Stimulated activated naive CD8-positive, alpha-beta T cell treated with anti-CD3 and anti-CD28 coated beads, Interleukin-15, amount 100 ng/mL, for 72 hours (primary cell): ENCODE measurements around the gene FRMD3.

Source experiments
- ATAC-seq: fragments of 150-1000 bp; cut with Tn5 transposase; 2 replicates; pipeline ENCODE4 v1.10.0; 2021; ENCODE audit warnings: mild to moderate bottlenecking, moderate library complexity
- DNase-seq, 2 donors: peaks; one replicate each; pipeline ENCODE4 v3.0.0; 2021 to 2022
- H3K27ac Mint-ChIP-seq, 2 donors: one replicate each; pipeline ENCODE4 v1.8.0; 2022; ENCODE audit warnings: mild to moderate bottlenecking in 2 of 2, mixed read lengths in 2 of 2, moderate library complexity in 2 of 2
- H3K27me3 Mint-ChIP-seq: one replicate; pipeline ENCODE4 v1.8.0; 2022; ENCODE audit warnings: mixed read lengths
- H3K4me1 Mint-ChIP-seq: one replicate; pipeline ENCODE4 v1.8.0; 2022; ENCODE audit warnings: mild to moderate bottlenecking, mixed read lengths
- H3K4me3 Mint-ChIP-seq, 2 donors: one replicate each; pipeline ENCODE4 v1.8.0; 2022; ENCODE audit warnings: mild to moderate bottlenecking in 2 of 2, mixed read lengths in 2 of 2, moderate library complexity in 1 of 2
- H3K9me3 Mint-ChIP-seq, 2 donors: one replicate each; pipeline ENCODE4 v1.8.0; 2022; ENCODE audit warnings: mixed read lengths in 2 of 2

FRMD3 gene

GRCh38 chr9:83296123-83296522 is 242.1 kb downstream of the FRMD3 start:
- H3K27ac Mint-ChIP-seq, result peak overlapping the region in 1 of 2 donors; percentile 52
- ATAC-seq (no peak), DNase-seq (no peak)
- no peaks in the 10 kb centered on the region for H3K4me1 Mint-ChIP-seq
- H3K4me3 Mint-ChIP-seq, result no peak overlapping the region
- H3K27me3 Mint-ChIP-seq, result no peaks in the 10 kb centered on the region
- no peaks in the 10 kb centered on the region for H3K9me3 Mint-ChIP-seq

GRCh38 chr9:83294816-83295215 is 243.4 kb downstream of the FRMD3 start:
- Mint-ChIP-seq H3K9me3 (no peaks in the 10 kb centered on the region), H3K27ac (no peak overlapping the region), H3K27me3 (no peaks in the 10 kb centered on the region), H3K4me3 (no peak overlapping the region), H3K4me1 (no peaks in the 10 kb centered on the region)
- ATAC-seq, result no peak
- DNase-seq, result no peak

DNA sequence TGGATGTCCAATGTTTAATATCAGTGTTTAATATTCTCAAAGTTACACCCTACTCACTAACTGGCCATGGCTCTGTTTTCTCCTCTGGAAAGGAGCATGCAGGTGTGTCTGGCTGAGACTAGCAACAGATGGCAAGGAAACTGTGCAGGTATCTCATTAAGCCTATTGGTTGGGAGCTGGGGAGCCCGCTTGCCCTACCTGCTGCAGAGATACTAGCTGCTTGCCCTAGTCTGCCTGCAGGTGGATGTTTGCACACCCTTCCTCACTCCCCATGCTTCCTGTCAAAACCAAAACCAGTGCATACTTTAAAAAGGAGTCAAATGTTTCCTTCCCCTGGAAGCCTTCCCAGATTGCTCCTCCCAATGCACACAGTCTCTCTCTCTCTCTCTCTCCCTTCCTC is 247.0 kb downstream of the FRMD3 start:
- H3K27ac Mint-ChIP-seq, result no peak overlapping the region
- no peaks in the 10 kb centered on the region for H3K9me3 Mint-ChIP-seq
- ATAC-seq (no peak), DNase-seq (no peak)
- no peak overlapping the region for H3K4me3 Mint-ChIP-seq
- no peaks in the 10 kb centered on the region for H3K27me3 Mint-ChIP-seq
- H3K4me1 Mint-ChIP-seq, result no peaks in the 10 kb centered on the region

GRCh38 chr9:83290692-83291091 is 247.5 kb downstream of the FRMD3 start:
- DNase-seq (no peak), ATAC-seq (no peak)
- H3K9me3 Mint-ChIP-seq, result no peaks in the 10 kb centered on the region
- H3K27ac Mint-ChIP-seq, result no peak overlapping the region
- H3K27me3 Mint-ChIP-seq, result no peaks in the 10 kb centered on the region
- no peaks in the 10 kb centered on the region for H3K4me1 Mint-ChIP-seq
- H3K4me3 Mint-ChIP-seq, result no peak overlapping the region

GRCh38 chr9:83287021-83287420 is 251.2 kb downstream of the FRMD3 start:
- H3K27ac Mint-ChIP-seq, result peak overlapping the region in 1 of 2 donors; percentile 69
- no peak for ATAC-seq
- DNase-seq, result no peak
- no peak overlapping the region for H3K4me3 Mint-ChIP-seq
- H3K27me3 Mint-ChIP-seq, result no peaks in the 10 kb centered on the region
- no peaks in the 10 kb centered on the region for H3K4me1 Mint-ChIP-seq
- no peaks in the 10 kb centered on the region for H3K9me3 Mint-ChIP-seq

GRCh38 chr9:83285445-83286225 is 252.6 kb downstream of the FRMD3 start:
- Mint-ChIP-seq H3K4me3 (no peak overlapping the region), H3K9me3 (no peaks in the 10 kb centered on the region), H3K27ac (no peak overlapping the region), H3K27me3 (no peaks in the 10 kb centered on the region), H3K4me1 (no peaks in the 10 kb centered on the region)
- DNase-seq, result no peak
- ATAC-seq, result no peak

DNA sequence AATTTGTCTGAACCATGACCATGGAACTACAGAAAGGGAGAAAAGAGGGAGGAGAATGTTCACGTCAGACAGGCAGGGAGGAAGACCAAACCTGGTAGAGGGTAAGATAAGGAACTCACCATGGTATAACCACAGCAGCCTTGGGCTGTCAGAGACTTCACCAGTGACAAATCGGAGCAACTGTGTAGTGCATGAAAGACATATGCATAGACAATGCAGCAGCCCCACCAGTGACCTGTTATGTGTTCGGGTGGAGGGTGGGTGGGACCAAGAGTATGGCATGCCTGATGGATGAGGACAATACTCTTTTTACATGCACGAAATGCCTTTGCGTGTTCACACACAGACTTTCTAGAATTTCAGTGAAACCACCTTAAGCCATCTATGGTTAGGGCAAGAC is 253.5 kb downstream of the FRMD3 start:
- no peak for ATAC-seq
- H3K27ac Mint-ChIP-seq, result no peak overlapping the region
- no peaks in the 10 kb centered on the region for H3K9me3 Mint-ChIP-seq
- H3K4me3 Mint-ChIP-seq, result no peak overlapping the region
- no peaks in the 10 kb centered on the region for H3K4me1 Mint-ChIP-seq
- no peaks in the 10 kb centered on the region for H3K27me3 Mint-ChIP-seq
- no peak for DNase-seq

GRCh38 chr9:83283528-83283927 is 254.7 kb downstream of the FRMD3 start:
- H3K9me3 Mint-ChIP-seq, result peaks cover 1 to 2% of the 10 kb centered on the region in 2 donors
- no peaks in the 10 kb centered on the region for H3K27me3 Mint-ChIP-seq
- H3K4me1 Mint-ChIP-seq, result no peaks in the 10 kb centered on the region
- no peak overlapping the region for H3K4me3 Mint-ChIP-seq
- ATAC-seq, result no peak
- no peak overlapping the region for H3K27ac Mint-ChIP-seq
- DNase-seq, result no peak

DNA sequence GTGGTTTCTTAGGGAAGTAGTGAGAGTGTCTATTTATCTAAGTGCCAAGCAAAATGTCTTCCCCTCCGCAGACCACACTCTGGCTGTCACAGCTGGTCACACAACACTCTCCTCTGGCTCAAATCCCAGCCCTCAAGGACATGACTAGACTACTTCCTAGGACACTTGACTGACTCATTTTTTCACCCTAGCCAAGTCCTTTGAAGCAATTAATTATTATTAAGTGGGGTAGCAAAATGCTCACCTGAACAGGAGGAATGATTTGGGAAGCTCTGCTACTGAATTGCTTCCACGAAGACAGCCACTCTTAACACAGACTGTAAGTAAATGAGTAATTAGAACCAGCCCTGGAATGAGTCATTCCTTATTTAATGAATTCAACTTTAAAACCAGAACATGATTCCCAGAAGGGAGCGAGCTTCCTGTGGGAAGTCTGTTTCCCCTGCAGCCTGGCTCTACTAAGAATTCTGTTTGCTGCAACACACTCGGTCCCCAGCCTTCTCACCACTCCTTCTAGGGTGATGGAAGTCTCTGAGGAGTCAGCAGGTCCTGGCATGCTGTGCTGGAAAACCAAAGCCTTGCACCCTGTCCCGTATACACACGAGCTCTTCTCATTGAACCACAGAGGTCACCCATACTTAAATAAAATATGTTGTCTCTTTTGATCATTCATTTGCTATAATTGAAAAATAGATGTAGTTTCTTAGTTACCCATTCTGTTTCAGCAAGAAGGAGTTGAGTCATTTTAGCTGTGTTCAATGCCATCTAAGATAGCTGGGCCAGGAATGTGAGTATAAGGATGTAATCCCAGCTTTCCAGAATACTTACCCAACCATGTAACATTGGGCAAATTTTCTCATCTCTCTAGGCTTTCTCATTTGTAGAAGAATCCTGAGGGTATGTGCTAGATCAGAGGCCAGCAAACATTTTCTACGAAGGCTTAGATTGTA is 256.6 kb downstream of the FRMD3 start:
- DNase-seq (no peak), ATAC-seq (no peak)
- Mint-ChIP-seq H3K9me3 (peaks cover 5 to 13% of the 10 kb centered on the region in 2 donors), H3K4me3 (no peak overlapping the region), H3K27me3 (no peaks in the 10 kb centered on the region), H3K4me1 (no peaks in the 10 kb centered on the region), H3K27ac (peak overlapping the region in 1 of 2 donors; percentile 28)

- Mint-ChIP-seq H3K27ac (no peak overlapping the region), H3K4me3 (no peak overlapping the region), H3K4me1 (no peaks in the 10 kb centered on the region), H3K27me3 (no peaks in the 10 kb centered on the region), H3K9me3 (peaks cover 5 to 13% of the 10 kb centered on the region in 2 donors)
- no peak for ATAC-seq
- no peak for DNase-seq
Measured at GRCh38 chr9:83280790-83281189, 257.4 kb downstream of the FRMD3 start.

DNA sequence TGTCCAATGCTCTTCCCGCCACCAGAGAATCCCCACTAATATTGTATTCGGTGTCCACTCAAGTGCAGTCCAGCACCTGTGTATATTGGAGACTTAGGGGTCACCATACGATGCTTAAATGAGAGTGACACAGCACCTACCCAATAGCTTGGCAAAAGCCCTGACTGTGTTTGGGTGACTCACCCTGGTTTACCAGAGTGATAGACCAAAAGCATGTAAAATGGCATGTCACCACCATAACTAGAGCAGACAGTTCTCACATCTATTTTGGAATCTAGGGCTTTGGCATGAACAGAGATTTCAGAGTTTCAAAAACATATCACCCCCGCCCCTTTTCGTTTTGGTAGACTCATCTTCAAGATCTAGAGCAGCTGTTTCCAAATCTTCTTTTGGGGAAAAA is 257.9 kb downstream of the FRMD3 start:
- DNase-seq (no peak), ATAC-seq (no peak)
- H3K4me3 Mint-ChIP-seq, result no peak overlapping the region
- H3K9me3 Mint-ChIP-seq, result peaks cover 5 to 13% of the 10 kb centered on the region in 2 donors
- H3K27me3 Mint-ChIP-seq, result no peaks in the 10 kb centered on the region
- H3K27ac Mint-ChIP-seq, result no peak overlapping the region
- H3K4me1 Mint-ChIP-seq, result no peaks in the 10 kb centered on the region

DNA sequence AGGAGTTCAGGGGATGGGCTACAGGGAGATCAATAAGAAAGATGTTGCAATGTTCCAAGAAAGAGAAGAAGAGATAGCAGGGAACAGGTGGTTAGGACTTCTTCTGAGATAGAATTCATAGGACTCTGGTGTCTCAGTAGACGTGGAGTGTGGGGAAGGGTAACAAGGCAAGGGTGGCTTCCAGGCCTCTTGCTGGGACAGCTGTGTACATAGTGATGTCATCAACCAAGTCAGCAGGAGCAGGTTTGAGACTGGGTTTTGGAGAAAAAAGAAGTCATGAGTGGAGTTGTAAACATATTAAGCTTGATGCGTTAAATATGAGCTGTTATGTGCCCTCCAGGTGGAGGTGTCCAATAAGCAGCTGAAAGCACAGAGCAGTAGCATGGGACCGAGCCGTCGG is 263.4 kb downstream of the FRMD3 start:
- H3K4me3 Mint-ChIP-seq, result no peak overlapping the region
- no peaks in the 10 kb centered on the region for H3K4me1 Mint-ChIP-seq
- DNase-seq (no peak), ATAC-seq (no peak)
- H3K27ac Mint-ChIP-seq, result no peak overlapping the region
- no peaks in the 10 kb centered on the region for H3K27me3 Mint-ChIP-seq
- H3K9me3 Mint-ChIP-seq, result peaks cover 5 to 13% of the 10 kb centered on the region in 2 donors

DNA sequence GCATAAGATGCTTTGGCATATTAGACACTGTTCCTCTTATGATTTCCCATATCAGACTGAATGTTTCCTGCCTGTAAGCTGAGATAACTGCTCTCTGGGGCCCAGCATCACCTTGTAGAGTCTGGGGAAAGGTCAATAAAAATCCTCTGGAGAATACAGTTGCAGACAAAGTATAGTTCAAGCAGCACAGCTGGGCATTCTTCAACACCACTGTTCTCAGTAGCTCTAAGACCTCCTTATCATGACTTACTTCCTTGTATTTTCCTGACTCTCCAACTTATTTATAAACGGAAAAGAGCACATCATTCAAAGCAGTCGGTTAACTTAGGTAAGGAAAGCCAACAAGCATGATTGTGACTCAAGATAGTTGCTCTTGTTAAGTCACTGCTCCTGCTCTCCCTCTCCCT is 266.5 kb downstream of the FRMD3 start:
- no peaks in the 10 kb centered on the region for H3K4me1 Mint-ChIP-seq

DNA sequence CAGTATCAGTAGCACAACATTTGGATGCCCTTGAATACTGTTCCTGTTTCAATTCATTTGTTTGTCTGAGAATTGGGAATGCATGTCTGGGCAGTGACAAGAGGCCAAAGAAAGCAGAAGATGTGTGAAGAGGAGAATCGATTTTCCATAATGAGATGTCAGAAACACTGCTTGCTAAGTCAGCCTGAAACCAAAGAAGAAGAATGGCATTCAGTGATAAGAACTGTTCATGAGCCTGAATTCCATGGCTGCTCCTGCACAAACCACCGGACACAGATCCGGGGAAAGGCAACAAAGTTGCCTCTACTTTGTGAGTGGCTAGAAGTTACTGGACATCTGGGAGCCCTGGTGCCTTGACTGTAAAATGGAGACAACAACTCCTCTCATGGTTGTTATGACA is 268.1 kb downstream of the FRMD3 start:
- no peak overlapping the region for H3K27ac Mint-ChIP-seq
- no peaks in the 10 kb centered on the region for H3K9me3 Mint-ChIP-seq
- ATAC-seq, result no peak
- H3K4me3 Mint-ChIP-seq, result no peak overlapping the region
- H3K4me1 Mint-ChIP-seq, result no peaks in the 10 kb centered on the region
- H3K27me3 Mint-ChIP-seq, result no peaks in the 10 kb centered on the region
- DNase-seq, result no peak

More for the DNA sequence above, 266.5 kb downstream of the FRMD3 start:
- ATAC-seq (no peak), DNase-seq (no peak)
- no peak overlapping the region for H3K4me3 Mint-ChIP-seq
- no peak overlapping the region for H3K27ac Mint-ChIP-seq
- H3K9me3 Mint-ChIP-seq, result no peaks in the 10 kb centered on the region
- H3K27me3 Mint-ChIP-seq, result no peaks in the 10 kb centered on the region

DNA sequence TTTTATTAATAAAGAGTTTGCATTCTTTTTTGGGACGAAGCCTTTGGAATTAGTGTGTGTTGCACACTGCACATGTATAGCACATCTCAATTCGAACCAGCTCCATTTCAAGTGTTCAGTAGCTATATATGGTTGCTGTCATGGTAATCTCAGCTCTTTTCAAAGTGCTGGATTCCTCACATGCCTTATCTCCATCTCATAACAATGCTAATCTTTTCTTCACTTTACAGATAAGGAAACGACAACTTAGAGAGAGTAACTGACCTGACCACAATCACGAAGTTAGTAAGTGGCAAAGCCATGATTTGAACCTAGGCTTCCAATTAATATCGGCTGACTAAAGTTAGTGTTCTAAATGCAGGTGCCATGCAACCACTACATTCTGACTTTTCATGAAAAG is 270.5 kb downstream of the FRMD3 start:
- H3K4me1 Mint-ChIP-seq, result no peaks in the 10 kb centered on the region

More for the DNA sequence above, 270.5 kb downstream of the FRMD3 start:
- no peak for ATAC-seq
- Mint-ChIP-seq H3K9me3 (no peaks in the 10 kb centered on the region), H3K27me3 (no peaks in the 10 kb centered on the region), H3K4me3 (no peak overlapping the region), H3K27ac (no peak overlapping the region)
- DNase-seq, result no peak
